HepG2 (cell line): ENCODE results near the gene HSD11B2. TPM values are rescaled to one million over a fixed set of nuclear protein-coding genes. Genes with fewer than 3 reads are reported as not detected.

ENCODE experiments used
- NFKB2 ChIP-seq: sonication (generic); formaldehyde crosslinking; IDR thresholded peaks from 2 replicates; pipeline ENCODE4 v1.4.0; 2020; ENCODE audit warnings: missing genetic modification reagents, borderline replicate concordance
- NONO ChIP-seq, 2 experiments: fragments of 450-650 bp in 1 of 2; sonication (generic) in 1 of 2; formaldehyde crosslinking in 1 of 2; IDR thresholded peaks in 1 of 2; conservative IDR thresholded peaks in 1 of 2; 2 replicates each; pipeline versions ENCODE4 v1.6.1 to v1.8.0; 2017 to 2022; ENCODE audit warnings: mild to moderate bottlenecking in 1 of 2, missing genetic modification reagents in 1 of 2, moderate library complexity in 1 of 2
- SRSF1 ChIP-seq: fragments of 200-400 bp; formaldehyde crosslinking; optimal IDR thresholded peaks from 2 replicates; pipeline ENCODE3; 2017; ENCODE audit warnings: mild to moderate bottlenecking, low read depth, low read length, moderate library complexity
- ZNF121 ChIP-seq: sonication (generic); formaldehyde crosslinking; IDR thresholded peaks from 2 replicates; pipeline ENCODE4 v1.5.0; 2020; ENCODE audit warnings: mild to moderate bottlenecking, missing genetic modification reagents
- ZNF224 ChIP-seq: sonication (generic); formaldehyde crosslinking; IDR thresholded peaks from 2 replicates; pipeline ENCODE4 v1.5.0; 2020; ENCODE audit warnings: mild to moderate bottlenecking, missing genetic modification reagents
- ZNF781 ChIP-seq: sonication (generic); formaldehyde crosslinking; IDR thresholded peaks from 2 replicates; pipeline ENCODE4 v1.5.1; 2020; ENCODE audit warnings: borderline replicate concordance, mild to moderate bottlenecking, missing genetic modification reagents; ENCODE audit errors: not compliant biosample characterization
- ZNF878 ChIP-seq: sonication (generic); formaldehyde crosslinking; IDR thresholded peaks from 2 replicates; pipeline ENCODE4 v1.8.1; 2023; ENCODE audit warnings: mild to moderate bottlenecking, missing genetic modification reagents, moderate library complexity
- polyA plus RNA-seq, 8 experiments: library from polyadenylated mRNA; depleted of rRNA in 3 of 8; stranded (reverse) in 7 of 8; unstranded in 1 of 8; fragments of >200 nt; fragmentation: Illumina TruSeq in 4 of 8; extraction: Trizol in 4 of 8; gene quantifications; 2 replicates each; pipeline versions ENCODE4 v1.2.1 to v1.2.3, GENCODE V29; 2011 to 2016; ENCODE audit warnings: low read depth in 4 of 8, missing spikeins in 1 of 8, mixed read lengths in 1 of 8; ENCODE audit not compliant: insufficient read depth in 1 of 8
- total RNA-seq, 5 experiments: library from RNA; depleted of rRNA; stranded (reverse); fragments of >200 nt; fragmentation: Illumina TruSeq; extraction: Trizol; gene quantifications; 2 replicates each; pipeline ENCODE4 v1.2.3, GENCODE V29; 2016; ENCODE audit warnings: low read depth in 1 of 5
- TF ChIP-seq, protein P1 (sequence below): sonication (generic); formaldehyde crosslinking; IDR thresholded peaks from 2 replicates; pipeline ENCODE4 v1.4.0; 2020; ENCODE audit warnings: missing genetic modification reagents
- TF ChIP-seq, protein P2 (sequence below): sonication (generic); formaldehyde crosslinking; IDR thresholded peaks from 2 replicates; pipeline ENCODE4 v1.4.0; 2020; ENCODE audit warnings: mild to moderate bottlenecking, missing genetic modification reagents, borderline replicate concordance
- TF ChIP-seq, protein P3 (sequence below): fragments of 450-650 bp; IDR thresholded peaks from 2 replicates; pipeline ENCODE4 v1.6.1; 2017; ENCODE audit warnings: mild to moderate bottlenecking
- TF ChIP-seq, protein P4 (sequence below): sonication (generic); formaldehyde crosslinking; IDR thresholded peaks from 2 replicates; pipeline ENCODE4 v1.4.0; 2020; ENCODE audit warnings: missing genetic modification reagents, borderline replicate concordance

HSD11B2 gene
- total and polyA plus RNA-seq, 2 of the 13 experiments (the other 11 are each of a cell fraction or from before 2014, with no cell fraction given), result 8.9 to 13.6 TPM

DNA sequence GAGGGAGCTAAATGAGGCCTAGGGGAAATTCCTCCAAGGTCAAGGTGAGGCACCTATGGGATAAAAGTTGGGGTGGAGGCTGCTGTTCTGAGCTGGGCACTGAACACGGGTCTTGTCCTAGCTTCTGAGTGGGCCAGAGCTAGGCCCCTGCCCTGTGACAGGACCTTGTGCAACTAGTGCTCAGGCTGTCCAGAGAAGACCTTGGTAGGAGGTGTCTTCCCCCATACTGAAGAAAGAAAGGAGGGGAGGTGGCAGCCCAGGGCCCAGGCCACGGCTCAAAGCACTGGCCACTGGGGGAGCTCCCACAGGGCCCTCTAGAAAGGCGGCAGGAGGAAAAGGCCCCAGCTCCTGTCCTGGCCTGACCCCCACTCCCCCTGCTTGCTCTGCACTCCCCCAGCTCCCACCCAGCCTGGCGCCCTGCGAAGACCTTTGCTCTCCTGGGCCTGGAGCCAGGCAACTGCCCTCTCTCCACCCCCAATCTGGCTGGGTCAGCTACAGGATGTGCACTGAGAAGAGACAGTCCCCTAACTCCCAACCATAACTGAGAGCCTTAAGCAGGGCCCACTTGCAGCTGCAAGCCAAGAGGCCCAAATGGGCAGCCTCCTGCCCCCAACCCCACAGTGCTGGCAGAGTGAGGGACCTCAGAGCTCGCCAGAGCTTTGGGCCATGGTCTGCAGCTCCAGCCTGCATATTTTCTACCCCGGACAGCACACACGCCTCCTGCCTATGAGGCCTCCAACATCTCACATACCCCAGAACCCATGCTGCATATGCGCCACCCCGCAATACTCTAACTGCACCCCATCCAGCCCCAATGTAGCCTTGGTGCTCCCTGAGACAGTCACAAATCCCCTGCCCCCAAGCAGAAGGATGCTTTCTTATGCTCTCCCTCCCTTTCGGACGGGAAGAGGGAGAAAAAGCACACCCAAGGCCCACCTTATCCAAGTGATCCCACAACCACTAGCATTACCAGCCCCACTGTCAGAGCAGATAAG, 15.3 kb downstream of the HSD11B2 start (continued):
- TF ChIP-seq, protein P1, sequence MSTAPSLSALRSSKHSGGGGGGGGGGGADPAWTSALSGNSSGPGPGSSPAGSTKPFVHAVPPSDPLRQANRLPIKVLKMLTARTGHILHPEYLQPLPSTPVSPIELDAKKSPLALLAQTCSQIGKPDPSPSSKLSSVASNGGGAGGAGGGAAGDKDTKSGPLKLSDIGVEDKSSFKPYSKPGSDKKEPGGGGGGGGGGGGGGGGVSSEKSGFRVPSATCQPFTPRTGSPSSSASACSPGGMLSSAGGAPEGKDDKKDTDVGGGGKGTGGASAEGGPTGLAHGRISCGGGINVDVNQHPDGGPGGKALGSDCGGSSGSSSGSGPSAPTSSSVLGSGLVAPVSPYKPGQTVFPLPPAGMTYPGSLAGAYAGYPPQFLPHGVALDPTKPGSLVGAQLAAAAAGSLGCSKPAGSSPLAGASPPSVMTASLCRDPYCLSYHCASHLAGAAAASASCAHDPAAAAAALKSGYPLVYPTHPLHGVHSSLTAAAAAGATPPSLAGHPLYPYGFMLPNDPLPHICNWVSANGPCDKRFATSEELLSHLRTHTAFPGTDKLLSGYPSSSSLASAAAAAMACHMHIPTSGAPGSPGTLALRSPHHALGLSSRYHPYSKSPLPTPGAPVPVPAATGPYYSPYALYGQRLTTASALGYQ (CRISPR knock-in tag), result 0 out of 2 replicates have a peak, but pooled peaks have one; percentile 43
- TF ChIP-seq NONO (IDR thresholded peaks at IDR 0.05) (no peak), NONO (CRISPR knock-in tag; conservative IDR thresholded peaks at IDR 0.05) (peak; percentile 83; the same call in 1 of the 2 replicates), ZNF781 (CRISPR knock-in tag) (peak; percentile 71), SRSF1 (peak; percentile 62), ZNF878 (CRISPR knock-in tag) (no peak), ZNF121 (CRISPR knock-in tag) (no peak), ZNF224 (CRISPR knock-in tag) (no peak), NFKB2 (CRISPR knock-in tag) (peak; percentile 3; the same call in 1 of the 2 replicates)
- TF ChIP-seq, protein P2, sequence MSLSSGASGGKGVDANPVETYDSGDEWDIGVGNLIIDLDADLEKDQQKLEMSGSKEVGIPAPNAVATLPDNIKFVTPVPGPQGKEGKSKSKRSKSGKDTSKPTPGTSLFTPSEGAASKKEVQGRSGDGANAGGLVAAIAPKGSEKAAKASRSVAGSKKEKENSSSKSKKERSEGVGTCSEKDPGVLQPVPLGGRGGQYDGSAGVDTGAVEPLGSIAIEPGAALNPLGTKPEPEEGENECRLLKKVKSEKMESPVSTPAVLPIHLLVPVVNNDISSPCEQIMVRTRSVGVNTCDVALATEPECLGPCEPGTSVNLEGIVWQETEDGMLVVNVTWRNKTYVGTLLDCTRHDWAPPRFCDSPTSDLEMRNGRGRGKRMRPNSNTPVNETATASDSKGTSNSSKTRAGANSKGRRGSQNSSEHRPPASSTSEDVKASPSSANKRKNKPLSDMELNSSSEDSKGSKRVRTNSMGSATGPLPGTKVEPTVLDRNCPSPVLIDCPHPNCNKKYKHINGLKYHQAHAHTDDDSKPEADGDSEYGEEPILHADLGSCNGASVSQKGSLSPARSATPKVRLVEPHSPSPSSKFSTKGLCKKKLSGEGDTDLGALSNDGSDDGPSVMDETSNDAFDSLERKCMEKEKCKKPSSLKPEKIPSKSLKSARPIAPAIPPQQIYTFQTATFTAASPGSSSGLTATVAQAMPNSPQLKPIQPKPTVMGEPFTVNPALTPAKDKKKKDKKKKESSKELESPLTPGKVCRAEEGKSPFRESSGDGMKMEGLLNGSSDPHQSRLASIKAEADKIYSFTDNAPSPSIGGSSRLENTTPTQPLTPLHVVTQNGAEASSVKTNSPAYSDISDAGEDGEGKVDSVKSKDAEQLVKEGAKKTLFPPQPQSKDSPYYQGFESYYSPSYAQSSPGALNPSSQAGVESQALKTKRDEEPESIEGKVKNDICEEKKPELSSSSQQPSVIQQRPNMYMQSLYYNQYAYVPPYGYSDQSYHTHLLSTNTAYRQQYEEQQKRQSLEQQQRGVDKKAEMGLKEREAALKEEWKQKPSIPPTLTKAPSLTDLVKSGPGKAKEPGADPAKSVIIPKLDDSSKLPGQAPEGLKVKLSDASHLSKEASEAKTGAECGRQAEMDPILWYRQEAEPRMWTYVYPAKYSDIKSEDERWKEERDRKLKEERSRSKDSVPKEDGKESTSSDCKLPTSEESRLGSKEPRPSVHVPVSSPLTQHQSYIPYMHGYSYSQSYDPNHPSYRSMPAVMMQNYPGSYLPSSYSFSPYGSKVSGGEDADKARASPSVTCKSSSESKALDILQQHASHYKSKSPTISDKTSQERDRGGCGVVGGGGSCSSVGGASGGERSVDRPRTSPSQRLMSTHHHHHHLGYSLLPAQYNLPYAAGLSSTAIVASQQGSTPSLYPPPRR (CRISPR knock-in tag), result peak; percentile 65; the same call in 1 of the 2 replicates
- TF ChIP-seq, protein P3, sequence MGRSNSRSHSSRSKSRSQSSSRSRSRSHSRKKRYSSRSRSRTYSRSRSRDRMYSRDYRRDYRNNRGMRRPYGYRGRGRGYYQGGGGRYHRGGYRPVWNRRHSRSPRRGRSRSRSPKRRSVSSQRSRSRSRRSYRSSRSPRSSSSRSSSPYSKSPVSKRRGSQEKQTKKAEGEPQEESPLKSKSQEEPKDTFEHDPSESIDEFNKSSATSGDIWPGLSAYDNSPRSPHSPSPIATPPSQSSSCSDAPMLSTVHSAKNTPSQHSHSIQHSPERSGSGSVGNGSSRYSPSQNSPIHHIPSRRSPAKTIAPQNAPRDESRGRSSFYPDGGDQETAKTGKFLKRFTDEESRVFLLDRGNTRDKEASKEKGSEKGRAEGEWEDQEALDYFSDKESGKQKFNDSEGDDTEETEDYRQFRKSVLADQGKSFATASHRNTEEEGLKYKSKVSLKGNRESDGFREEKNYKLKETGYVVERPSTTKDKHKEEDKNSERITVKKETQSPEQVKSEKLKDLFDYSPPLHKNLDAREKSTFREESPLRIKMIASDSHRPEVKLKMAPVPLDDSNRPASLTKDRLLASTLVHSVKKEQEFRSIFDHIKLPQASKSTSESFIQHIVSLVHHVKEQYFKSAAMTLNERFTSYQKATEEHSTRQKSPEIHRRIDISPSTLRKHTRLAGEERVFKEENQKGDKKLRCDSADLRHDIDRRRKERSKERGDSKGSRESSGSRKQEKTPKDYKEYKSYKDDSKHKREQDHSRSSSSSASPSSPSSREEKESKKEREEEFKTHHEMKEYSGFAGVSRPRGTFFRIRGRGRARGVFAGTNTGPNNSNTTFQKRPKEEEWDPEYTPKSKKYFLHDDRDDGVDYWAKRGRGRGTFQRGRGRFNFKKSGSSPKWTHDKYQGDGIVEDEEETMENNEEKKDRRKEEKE, result no peak
- TF ChIP-seq, protein P4, sequence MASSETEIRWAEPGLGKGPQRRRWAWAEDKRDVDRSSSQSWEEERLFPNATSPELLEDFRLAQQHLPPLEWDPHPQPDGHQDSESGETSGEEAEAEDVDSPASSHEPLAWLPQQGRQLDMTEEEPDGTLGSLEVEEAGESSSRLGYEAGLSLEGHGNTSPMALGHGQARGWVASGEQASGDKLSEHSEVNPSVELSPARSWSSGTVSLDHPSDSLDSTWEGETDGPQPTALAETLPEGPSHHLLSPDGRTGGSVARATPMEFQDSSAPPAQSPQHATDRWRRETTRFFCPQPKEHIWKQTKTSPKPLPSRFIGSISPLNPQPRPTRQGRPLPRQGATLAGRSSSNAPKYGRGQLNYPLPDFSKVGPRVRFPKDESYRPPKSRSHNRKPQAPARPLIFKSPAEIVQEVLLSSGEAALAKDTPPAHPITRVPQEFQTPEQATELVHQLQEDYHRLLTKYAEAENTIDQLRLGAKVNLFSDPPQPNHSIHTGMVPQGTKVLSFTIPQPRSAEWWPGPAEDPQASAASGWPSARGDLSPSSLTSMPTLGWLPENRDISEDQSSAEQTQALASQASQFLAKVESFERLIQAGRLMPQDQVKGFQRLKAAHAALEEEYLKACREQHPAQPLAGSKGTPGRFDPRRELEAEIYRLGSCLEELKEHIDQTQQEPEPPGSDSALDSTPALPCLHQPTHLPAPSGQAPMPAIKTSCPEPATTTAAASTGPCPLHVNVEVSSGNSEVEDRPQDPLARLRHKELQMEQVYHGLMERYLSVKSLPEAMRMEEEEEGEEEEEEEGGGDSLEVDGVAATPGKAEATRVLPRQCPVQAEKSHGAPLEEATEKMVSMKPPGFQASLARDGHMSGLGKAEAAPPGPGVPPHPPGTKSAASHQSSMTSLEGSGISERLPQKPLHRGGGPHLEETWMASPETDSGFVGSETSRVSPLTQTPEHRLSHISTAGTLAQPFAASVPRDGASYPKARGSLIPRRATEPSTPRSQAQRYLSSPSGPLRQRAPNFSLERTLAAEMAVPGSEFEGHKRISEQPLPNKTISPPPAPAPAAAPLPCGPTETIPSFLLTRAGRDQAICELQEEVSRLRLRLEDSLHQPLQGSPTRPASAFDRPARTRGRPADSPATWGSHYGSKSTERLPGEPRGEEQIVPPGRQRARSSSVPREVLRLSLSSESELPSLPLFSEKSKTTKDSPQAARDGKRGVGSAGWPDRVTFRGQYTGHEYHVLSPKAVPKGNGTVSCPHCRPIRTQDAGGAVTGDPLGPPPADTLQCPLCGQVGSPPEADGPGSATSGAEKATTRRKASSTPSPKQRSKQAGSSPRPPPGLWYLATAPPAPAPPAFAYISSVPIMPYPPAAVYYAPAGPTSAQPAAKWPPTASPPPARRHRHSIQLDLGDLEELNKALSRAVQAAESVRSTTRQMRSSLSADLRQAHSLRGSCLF, result no peak
